GM21529 (cell line): ENCODE data around the gene PRKCH.
A peak's percentile ranks its signal among the peaks of the same experiment; 100 is the strongest.
"Not testable (repeated sequence)": the region's sequence is repeated elsewhere in the genome, so short reads cannot be mapped to it uniquely, and the experiment has no call there.

Source experiments
- ATAC-seq: cut with Tn5 transposase; IDR thresholded peaks from one replicate; pipeline ENCODE4 v1.9.1; 2021; ENCODE audit not compliant: unreplicated experiment

PRKCH gene

DNA sequence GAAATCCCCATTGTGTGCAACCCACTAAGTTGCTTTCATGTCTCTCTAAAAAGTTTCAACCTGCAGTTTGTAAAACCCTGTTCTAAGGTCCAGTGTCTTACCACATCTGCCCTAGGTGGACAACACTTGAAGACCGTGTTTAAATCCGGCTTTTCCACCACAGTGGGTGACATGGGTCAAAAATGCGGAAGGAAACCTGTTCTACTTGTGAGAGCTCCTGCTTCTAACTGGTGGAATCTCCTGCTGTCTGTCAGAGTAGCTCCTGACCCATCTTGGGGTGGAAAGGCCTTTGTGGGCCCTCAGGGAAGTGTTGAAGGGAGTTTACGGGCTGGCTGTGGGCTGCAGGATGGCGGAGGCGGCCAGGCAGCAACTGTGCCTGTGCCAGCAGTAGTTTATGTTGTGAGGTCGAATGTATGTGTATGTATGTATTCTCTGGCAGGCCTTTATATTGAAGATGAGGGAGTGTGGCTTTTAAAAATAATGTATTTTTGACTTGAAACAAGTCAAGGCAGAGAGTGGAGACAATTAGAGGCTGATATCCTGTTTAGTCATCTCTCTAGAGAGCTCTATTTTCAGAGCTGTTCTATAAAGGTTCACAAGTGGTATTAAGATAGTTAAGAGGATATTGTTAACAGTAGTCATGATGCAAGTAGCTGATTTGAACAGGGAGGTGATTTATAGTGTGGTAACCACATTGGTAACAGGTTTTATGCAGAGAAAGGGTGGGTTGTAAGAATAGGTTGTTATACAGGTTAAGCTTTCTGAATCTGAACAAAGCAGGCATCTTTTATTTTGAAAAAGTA, 67.0 kb downstream of the PRKCH start:
- peak; percentile 70 for ATAC-seq

DNA sequence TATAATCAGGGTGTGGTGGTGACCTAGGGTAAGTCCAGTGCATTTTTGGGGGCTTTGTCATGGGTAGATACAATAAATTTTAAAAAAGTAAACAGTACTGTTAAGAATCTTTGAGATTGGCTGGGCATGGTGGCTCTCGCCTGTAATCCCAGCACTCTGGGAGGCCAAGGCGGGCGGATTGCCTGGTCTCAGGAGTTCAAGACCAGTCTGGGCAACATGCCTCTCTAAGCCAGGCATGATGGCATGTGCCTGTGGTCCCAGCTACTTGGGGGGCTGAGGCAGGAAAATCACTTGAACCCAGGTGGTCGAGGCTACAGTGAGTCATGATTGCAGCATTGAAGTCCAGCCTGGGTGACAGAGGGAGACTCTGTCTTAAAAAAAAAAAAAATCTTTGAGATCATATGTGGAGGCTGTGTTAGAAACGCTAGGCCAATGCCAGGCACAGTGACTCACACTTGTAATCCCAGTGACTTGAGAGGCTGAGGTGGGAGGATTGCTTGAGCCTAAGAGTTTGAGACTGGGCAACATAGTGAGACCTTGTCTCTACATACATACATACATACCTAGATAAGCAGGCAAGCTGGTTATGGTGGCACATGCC, 67.7 kb downstream of the PRKCH start:
- ATAC-seq, result no peak

DNA sequence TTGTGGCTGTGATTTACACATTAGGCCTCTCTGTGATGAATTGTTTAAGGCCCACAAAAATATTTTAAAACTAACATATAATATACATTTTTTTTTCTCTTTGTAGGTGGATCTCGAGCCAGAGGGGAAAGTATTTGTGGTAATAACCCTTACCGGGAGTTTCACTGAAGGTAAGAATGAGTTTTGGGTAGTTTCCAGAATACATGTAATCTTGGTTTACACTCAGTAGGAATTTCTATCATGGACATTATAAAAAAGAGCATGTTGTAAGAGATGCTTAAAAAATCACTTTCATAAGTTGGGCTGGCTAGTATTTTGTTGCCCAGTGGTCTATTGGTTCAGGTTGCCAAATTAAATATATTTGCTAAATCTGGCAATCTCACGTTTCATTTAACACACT, 69.7 kb downstream of the PRKCH start:
- no peak for ATAC-seq

DNA sequence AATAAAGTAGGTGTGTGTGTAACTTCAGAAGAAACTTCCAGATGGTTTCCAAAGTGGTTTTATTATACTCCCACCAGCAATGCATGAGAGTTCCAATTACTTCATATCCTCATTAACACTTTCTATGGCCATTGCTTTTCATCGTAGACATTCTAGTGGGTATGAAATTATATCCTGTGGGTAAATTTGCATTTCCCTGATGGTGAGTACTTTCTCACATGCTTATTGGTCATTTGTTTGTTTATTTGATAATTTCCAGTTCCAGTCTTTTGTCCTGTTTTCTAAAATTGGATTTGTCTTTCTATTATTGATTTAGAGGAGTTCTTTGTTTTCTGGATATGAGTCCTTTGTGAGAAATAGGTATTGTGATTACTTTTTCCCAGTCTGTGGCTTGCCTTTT, 70.9 kb downstream of the PRKCH start:
- ATAC-seq, result no peak

DNA sequence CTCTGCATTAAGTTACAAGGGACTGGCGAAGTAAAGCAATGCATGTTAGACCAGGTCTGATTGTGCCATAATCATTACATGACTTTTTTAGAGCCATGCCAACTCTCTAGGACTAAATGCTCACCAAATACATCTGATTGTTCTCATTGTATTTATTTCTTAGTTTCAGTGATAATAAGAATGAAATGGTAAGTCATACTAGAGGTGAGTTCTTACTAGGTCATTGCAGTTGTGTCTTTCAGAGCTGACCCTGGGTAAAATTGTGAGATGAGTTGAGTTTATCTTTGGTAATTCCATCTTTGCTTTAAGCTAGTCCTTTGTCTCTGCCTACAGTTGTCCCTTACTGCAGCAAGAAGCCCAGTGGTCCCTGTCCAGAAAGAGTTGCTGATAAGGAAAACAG, 73.2 kb downstream of the PRKCH start:
- no peak for ATAC-seq

DNA sequence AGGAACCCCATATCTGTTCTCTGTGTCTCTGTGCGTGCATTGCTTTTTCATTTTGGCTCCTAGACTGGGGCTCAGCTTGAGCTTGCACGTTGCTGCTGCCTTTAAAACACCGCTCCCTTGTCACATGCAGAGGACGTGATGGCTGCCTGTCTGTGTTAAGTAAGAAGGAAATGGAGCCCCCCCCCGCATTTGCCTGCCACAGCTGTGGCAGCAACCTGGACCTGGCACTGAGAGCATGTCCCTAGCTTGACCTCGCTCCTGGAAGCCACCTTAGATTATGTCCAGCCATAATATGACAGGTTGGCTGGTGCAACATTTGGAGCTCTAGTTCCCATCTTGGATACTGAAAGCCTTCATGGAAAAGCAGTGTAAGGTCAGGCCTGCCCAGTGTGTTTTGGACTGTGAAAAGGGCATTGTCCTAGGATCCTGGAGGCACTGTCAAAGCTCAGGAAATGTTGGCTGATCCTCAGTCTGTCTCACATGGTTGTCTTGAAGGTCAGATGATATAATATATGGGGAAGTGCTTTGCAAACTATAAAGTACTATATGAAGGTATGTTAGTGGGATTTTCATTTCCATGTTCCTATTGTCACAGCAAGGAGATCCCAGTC, 73.8 kb downstream of the PRKCH start:
- no peak for ATAC-seq

DNA sequence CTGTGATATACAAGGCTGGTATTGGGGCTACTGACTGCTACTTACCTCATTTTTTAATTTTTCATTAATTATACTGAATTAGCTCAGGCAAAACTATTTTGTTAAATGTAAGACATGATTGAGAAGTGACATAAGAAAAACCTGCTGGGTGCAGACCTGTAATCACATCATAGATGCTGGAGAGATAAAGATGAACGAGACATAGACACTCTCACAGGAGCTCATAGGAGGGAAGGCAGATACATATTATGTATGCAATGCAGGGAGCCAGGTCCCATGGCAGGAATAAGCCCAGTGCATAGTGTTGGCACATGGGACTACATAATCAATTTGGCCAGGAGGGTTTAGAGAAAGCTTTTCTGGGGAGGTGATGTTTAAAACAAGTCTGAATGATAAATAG, 74.9 kb downstream of the PRKCH start:
- ATAC-seq, result no peak

DNA sequence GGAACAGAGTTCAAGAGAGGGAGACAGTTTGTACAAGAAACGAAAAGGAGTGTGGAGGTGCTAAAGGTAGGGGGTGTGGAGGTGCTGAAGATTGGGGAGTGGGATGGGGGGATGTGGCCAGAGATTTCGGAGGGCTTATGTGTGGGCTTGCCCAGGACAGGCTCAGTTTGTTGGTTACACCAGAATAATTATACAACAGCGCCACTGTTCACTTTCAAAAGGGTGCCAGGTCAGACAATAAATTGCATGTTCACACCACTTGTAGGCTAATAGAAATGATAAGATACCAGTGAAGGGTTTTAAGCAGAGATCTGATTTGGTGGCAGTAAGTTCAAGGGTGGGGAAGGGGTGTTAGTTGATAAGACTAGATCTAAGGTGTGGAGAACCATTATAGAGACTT, 75.3 kb downstream of the PRKCH start:
- no peak for ATAC-seq

DNA sequence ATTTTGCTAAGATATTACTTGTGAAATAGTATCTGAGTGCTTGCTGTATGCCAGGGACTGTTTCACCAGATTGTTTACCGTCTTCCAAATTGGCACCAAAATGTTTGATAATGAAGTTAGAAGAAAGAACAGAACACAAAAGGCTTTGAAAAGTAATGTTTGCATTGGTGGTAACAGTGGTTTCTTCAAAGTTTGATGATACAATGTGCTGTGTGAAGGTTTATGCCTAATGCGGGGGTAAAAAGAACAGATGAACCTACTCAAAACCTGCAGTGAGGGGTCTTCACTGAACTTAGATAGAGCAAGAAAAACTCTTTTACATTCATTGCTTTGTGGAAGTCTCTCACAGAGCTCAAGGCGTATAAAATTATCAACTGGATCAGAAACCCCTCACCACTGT, 76.2 kb downstream of the PRKCH start:
- ATAC-seq, result no peak

DNA sequence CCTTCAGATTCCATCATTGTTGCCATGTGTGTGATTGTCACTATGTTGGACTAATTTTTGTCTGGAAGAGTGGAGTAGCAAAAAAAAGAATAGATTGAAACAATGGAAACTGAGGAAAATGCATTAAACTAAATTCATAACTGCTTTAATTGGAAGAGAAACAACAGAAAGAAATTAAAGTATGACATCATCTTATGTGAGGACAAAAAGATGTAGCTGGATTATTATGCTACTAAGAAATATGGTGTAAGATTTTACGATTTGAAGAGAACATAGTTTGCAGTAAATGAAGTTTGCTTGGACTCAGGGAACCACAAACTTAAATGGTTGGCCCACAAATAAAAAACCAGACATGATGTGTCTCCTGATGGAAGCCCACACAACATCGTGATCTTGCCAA, 76.8 kb downstream of the PRKCH start:
- no peak for ATAC-seq

DNA sequence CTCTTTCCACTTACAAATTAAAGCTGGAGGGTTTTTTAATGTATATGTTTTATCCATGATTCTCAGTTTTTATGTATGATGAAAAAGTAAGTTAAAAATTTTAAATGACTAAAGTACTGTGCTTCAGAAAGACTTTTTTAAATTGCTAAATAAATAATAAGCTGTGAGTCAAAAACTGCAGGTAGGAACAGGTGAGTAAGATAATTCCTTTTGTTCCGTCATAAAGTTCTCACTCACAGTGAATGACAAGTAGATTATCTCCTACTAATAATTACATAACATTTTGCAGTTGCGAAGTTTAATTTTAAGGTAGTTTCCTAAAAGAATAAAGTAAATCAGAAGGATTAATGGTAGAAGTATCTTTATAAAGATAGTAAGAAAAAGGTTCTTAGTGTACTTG, 78.0 kb downstream of the PRKCH start:
- ATAC-seq, result no peak

DNA sequence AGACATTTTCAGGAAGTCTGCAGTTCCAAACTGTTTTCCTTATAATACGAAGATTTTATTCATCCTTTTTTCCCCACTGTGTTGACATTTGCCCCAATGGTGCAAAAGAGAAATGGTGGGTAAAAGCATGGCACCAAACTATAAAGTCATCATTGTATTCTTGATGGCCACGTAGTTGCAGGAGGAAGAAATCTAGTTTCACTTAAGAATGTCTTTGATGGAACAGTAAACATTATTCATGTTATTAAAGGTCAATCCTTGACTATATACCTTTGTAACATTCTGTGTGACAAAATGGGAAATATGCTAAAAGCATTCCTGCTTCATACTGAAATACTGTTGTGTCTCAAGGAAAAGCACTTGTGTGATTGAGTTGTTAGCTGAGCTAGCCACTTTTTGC, 80.1 kb downstream of the PRKCH start:
- ATAC-seq, result no peak

DNA sequence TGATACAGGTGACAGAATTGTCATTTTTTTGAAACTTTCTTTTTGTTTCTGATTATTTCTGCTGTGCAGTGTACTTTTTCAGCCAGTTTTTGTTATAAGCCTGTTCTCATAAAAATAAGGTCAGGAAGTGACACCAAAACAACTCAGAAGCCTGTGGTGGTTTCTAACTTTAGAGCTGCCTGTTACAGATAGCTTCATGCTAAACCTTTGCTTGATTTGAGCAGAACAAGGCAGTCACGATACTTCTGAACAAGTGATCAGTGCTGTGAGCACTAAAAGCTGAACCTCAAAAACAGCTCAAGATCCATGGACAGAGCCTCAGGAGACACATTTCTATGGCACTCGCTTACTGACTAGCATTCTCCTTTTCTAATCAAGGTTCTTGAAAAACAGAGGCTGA, 82.0 kb downstream of the PRKCH start:
- no peak for ATAC-seq

DNA sequence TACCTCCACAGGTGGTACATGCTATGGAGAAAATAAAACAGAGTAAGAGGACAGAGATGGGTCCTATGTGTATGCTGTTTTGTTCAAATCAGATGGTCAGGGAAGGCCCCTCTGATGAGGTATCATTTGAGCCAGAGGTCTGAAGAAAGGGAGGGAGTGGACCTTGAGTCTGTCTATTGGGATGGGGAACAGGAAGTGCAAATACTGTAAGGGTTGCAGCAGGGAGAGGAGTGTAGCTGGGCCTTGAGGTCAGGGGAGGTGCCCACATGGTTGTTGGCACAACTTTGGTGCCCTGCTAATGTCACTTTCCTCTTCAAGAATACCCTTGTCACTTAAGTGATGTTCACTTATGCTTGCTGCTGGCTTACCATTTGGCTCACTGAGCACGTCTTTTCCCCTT, 83.3 kb downstream of the PRKCH start:
- no peak for ATAC-seq

DNA sequence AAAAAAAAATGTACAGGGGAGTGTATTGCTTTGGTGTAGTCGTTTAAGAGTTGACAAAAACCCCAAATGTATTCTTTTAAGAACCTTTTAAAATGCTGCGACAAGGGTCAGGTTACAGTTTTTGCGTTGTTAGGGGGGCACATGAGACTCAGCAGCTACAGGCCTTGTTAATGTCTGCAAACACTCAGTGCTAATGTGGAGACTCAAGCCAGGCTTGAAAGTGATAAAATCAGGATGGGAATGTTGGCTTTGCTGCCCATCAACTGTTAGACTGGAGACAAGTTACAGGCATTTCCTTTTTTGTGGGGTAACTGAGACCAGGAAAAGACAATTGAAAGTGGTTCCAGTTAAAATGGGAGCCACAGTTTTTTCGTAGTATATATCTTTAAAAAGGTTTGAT, 84.8 kb downstream of the PRKCH start:
- ATAC-seq, result no peak

DNA sequence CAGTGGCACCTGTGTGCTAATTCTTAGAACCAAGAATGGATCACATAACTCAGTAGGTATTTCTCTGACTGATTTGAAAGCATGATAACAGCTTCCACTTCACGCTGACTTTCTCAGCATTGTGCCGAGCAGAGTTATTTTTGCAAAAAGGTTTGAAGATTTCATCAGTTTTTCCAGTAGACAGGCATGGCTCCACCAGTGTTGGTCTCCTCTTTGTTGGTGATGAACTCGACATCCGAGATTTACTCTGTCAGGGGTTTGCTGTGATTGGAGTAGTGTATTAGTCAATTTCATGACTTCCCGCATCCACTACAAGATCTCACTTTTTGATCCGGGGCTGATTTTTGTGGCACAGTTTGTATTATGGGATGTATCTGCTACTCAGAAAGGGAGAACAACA, 85.3 kb downstream of the PRKCH start:
- ATAC-seq, result no peak

DNA sequence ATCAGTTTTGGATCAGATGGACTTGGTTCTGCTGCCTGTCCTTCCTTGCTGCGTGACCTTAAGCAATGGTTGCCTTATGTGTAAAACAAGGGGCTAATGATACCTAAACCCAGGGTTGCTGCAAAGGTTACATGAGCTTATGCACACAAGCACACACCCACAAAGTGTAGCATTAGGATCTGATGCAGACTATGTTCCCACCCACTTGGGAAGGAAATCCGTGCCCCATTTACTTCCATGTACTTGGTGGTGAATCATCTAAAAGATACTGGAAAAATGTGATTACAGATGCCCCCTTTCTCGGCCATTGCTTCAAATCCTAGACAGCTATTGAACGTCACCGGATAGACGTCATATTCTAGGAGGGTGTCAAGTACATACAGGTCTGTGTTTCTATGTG, 87.1 kb downstream of the PRKCH start:
- ATAC-seq, result no peak

DNA sequence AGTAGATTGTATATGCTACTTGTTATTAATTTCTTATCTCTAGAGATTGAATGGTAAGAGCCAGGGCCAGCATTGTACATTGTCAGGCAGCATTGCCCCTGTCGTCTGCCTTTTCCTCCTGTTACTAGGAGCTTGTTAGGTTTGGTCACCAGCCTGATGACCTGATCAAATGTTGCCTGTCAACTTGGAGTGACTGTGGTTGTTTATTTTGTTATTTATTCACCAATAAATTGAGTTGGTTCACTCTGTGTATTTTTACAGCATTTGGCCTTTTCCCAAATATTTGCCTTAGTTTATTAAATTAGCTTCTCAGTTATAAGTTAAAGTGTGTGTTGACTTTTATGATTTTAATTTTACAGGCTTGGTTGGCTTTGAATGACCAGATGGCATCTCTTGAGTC, 88.4 kb downstream of the PRKCH start:
- no peak for ATAC-seq

DNA sequence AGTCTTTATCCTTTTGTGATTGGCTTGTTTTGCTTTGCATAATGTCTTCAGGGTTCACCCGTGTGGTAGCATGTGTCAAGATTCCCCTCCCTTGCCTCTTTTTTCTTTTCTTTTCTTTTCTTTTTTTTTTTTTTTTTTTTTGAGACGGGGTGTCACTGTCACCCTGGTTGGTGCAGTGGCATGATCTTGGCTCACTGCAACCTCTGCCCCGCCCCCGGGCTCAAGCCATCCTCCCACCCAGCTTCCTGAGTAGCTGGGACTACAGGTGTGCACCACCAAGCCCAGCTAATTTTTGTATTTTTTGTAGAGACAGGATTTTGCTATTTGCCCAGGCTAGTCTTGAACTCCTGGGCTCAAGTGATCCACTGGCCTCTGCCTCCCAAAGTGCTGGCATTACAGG, 94.6 kb downstream of the PRKCH start:
- ATAC-seq, result not testable (repeated sequence)

DNA sequence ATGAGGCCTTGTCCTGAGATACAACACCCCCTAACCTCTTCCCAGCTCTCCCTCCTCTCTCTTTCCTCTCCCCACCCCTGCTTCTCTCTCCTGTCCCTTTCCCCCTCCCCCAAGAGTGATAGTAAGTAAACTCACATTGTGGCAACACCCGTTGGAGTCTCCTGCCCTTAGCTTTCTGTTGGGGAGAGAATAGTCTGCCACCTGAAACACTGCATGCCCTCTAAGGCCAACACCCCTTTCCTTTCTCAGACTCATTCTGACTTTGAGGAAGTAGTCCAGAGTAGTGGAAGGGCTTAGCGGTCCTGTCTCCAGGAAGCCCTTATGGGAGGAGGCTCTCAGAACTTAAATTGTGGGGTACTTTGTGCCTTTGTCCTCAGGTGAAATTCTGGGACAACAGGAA, 95.2 kb downstream of the PRKCH start:
- ATAC-seq, result no peak

DNA sequence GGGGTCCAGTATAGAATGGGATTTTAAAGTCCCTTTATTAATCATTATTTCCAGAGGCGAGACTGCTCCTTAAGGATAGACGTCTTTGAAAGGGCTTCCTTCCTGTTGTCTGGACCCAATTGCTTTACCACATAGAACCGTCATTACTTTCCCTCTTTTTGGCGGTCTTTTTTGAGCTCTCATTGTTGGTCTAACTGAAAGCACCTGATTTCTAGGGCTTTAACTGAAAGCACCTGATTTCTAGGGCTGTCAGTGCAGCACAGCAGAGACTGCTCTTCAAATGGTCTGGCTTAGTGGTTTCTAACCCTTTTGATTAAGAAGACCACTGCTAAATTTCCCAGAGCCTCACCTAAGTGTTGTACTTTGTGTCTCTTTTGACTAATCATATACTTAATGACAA, 95.8 kb downstream of the PRKCH start:
- no peak for ATAC-seq

DNA sequence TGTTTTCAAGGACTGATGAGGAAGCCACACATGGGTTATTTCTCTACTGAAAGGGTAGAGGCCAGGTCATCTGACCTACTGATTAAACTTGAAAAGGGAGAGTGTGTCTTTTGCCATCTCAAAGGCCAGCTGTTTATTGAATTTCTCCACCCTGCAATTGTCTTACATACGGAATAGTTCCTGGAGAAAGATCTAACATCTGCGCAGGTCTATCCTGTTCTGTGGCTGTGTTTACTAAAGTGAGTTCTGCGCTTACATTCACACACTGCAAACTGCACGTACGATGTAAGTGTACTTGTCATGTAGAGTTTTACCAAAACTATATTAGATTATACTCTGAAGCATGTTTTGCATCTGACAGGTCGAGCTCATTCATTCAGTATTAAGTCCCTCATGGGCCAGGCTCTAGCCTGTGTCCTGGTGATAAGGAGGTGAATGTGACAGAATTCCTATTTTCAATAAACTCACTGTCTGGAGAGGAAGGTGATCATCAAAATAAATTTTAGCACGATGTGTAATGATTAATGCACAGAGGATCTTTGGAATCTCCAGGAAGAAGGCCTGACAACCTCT, 96.6 kb downstream of the PRKCH start:
- ATAC-seq, result no peak
